Testis (tissue), 2 donors: Measurements from ENCODE around the gene PRKCI.

Experiments used
- CTCF ChIP-seq, 3 experiments: fragments of 450-650 bp in 2 of 3; fragments of 200-600 bp in 1 of 3; sonication (generic) in 1 of 3; IDR thresholded peaks; one replicate each; pipeline ENCODE4 v1.5.1; 2016 to 2019; ENCODE audit warnings: antibody characterized with exemption in 3 of 3, mild to moderate bottlenecking in 2 of 3, moderate library complexity in 1 of 3
- POLR2A ChIP-seq: fragments of 450-650 bp; IDR thresholded peaks from one replicate; pipeline ENCODE4 v1.6.1; 2017; ENCODE audit warnings: antibody characterized with exemption, mild to moderate bottlenecking, moderate library complexity

DNA sequence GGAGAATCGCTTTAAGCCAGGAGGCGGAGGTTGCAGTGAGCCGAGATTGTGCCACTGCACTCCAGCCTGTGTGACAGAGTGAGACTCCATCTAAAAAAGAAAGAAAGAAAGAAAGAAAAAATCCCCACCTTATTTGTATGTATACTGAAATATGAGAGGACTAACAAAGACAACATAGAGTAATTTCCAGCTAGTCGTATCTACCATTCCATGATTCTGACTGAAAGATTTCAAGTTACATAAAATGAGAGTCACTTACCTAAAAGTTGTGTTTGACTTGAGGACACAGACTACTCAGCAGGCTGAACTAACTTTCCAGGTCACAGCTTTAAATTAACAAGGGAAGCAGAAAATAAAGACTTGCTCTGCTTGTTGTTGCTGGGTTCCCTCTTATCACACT is 18.8 kb upstream of the PRKCI start:
- TF ChIP-seq CTCF (IDR thresholded peaks at IDR 0.05) (no peak), POLR2A (no peak)
